ENCODE measurements around the gene SLC16A3.

DNA sequence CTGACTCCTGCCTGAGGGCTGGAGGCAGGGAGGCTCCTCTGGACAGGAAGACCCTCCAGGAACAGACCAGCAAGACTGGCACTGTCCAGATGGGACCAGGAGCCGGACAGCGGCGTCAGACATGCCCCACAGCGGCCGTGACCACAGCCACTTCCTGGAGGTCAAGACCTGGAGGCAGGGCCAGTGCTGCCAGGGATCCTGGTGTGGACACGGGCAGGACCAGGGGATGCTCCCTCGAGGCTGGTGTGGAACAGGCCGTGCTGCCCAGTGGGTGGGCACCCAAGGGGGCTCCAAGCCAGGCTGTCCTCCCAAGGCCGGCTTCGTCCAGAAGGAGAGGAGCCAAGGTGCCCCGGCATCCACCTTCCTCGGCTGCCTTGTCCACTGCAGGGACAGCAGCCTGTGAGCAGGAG lies 11.7 kb upstream of the SLC16A3 start:
- TF ChIP-seq ZNF558 (tag by site-specific recombination; IDR thresholded peaks at IDR 0.05) (no peak), ZNF501 (tag by site-specific recombination; IDR thresholded peaks at IDR 0.05) (no peak)

Data from HEK293 (cell line).